H1 (cell line): ENCODE results near the gene WNK2.
"Not testable (repeated sequence)": the region's sequence is repeated elsewhere in the genome, so short reads cannot be mapped to it uniquely, and the experiment has no call there.

Source experiments
- CTCF ChIP-seq, 3 experiments: IDR thresholded peaks; 1 replicate in 2 of 3; 2 replicates in 1 of 3; pipeline versions ENCODE4 v1.5.1 to v1.6.1; 2011; ENCODE audit warnings: low read length in 3 of 3, mild to moderate bottlenecking in 3 of 3, inconsistent platforms in 2 of 3, low read depth in 1 of 3, moderate library complexity in 1 of 3; ENCODE audit not compliant: insufficient read depth in 1 of 3; ENCODE audit errors: control extremely low read depth in 1 of 3
- POLR2A ChIP-seq, 2 experiments: IDR thresholded peaks; 1 replicate in 1 of 2; 2 replicates in 1 of 2; pipeline ENCODE4 v1.6.1; 2011; ENCODE audit warnings: low read depth in 2 of 2, low read length in 2 of 2, mild to moderate bottlenecking in 2 of 2; ENCODE audit errors: control extremely low read depth in 1 of 2
- POU5F1 ChIP-seq: IDR thresholded peaks from 2 replicates; pipeline ENCODE4 v1.6.1; 2011; ENCODE audit warnings: low read depth, mild to moderate bottlenecking, low read length, moderate library complexity
- SP2 ChIP-seq: IDR thresholded peaks from 2 replicates; pipeline ENCODE4 v1.6.1; 2012; ENCODE audit warnings: mild to moderate bottlenecking, low read length, inconsistent platforms
- TAF1 ChIP-seq: IDR thresholded peaks from 2 replicates; pipeline ENCODE4 v1.6.1; 2011; ENCODE audit warnings: mild to moderate bottlenecking, low read depth, low read length

- not testable (repeated sequence) for TF ChIP-seq CTCF (IDR thresholded peaks at IDR 0.05; ENCODE audit: control extremely low read depth in 1 of 3, insufficient read depth in 1 of 3, low read depth in 1 of 3, low read length in 3 of 3); TAF1; SP2; POLR2A (IDR thresholded peaks at IDR 0.05; ENCODE audit: control extremely low read depth in 1 of 2, low read depth in 2 of 2, low read length in 2 of 2); POU5F1
Measured at GRCh38 chr9:93353413-93354310, 169.7 kb downstream of the WNK2 start.
